UCSD-AML1 (cell line): ENCODE results near the gene HBM.
"Not testable (repeated sequence)": the region's sequence is repeated elsewhere in the genome, so short reads cannot be mapped to it uniquely, and the experiment has no call there.

Source experiments
- DNase-seq: peaks from one replicate; lab custom pipeline; 2025; ENCODE audit not compliant: unreplicated experiment; lab: John Stamatoyannopoulos, UW

HBM gene

DNA sequence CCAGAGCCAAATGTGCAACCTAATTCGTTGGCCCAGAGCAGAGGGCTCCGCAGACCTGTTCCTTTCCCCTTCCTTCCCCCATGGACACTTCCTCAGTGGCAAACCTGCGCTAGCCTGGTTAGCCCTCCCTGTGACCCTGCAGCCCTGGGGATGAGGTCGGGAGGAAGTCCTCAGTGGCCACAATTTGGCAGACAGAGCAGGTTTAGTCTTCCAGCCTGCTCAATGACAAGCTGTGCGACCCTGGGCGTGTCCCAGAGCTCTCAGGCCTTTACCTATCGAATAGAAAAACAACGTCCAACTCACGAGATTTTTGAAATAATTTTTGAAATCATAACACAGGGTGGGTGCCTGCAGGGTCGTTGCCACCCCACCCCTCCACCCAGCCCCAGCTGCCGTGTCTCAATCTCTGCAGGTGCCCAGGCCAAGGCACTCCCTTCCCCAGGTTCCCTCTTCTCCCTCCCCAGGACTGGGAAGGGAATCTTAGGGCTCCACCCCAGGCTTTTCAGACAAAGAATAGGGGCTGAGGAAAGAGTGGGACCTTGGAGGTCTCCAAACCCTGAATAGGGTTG is 1.4 kb downstream of the HBM start:
- DNase-seq, result no peak

DNA sequence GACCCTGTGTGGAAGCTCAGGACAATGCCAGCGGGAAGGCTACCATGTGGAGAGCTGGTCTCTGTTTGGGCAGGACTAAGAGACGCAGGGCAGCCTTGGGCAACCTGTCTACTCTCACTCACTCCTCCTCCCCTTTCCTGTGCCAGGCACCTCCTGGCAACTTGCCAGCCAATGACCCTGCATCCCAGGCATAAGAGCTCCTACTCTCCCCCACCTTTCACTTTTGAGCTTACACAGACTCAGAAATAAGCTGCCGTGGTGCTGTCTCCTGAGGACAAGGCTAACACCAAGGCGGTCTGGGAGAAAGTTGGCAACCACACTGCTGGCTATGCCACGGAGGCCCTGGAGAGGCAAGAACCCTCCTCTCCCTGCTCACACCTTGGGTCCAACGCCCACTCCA is 2.6 kb downstream of the HBM start:
- DNase-seq, result no peak

DNA sequence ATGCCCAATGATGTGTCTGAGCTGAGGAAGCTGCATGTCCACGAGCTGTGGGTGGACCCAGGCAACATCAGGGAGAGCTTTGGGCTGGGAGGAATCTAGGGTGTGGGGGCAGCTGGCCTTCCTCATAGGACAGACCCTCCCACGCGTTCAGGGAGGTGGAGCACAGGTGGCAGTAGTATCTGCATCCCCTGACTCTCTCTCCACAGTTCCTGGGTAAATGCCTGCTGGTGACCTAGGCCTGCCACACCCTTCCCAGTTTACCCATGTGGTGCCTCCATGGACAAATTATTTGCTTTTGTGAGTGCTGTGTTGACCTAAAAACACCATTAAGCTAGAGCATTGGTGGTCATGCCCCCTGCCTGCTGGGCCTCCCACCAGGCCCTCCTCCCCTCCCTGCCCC is 3.2 kb downstream of the HBM start:
- DNase-seq, result no peak

DNA sequence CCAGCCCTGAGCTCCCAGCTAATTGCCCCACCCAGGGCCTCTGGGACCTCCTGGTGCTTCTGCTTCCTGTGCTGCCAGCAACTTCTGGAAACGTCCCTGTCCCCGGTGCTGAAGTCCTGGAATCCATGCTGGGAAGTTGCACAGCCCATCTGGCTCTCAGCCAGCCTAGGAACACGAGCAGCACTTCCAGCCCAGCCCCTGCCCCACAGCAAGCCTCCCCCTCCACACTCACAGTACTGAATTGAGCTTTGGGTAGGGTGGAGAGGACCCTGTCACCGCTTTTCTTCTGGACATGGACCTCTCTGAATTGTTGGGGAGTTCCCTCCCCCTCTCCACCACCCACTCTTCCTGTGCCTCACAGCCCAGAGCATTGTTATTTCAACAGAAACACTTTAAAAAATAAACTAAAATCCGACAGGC is 4.3 kb downstream of the HBM start:
- not testable (repeated sequence) for DNase-seq

DNA sequence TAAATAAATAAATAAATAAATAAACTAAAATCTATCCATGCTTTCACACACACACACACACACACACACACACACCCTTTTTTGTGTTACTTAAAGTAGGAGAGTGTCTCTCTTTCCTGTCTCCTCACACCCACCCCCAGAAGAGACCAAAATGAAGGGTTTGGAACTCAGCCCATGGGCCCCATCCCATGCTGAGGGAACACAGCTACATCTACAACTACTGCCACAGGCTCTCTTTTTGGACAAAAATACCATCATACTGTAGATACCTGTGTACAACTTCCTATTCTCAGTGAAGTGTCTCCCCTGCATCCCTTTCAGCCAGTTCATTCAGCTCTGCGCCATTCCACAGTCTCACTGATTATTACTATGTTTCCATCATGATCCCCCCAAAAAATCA is 5.0 kb downstream of the HBM start:
- no peak for DNase-seq

DNA sequence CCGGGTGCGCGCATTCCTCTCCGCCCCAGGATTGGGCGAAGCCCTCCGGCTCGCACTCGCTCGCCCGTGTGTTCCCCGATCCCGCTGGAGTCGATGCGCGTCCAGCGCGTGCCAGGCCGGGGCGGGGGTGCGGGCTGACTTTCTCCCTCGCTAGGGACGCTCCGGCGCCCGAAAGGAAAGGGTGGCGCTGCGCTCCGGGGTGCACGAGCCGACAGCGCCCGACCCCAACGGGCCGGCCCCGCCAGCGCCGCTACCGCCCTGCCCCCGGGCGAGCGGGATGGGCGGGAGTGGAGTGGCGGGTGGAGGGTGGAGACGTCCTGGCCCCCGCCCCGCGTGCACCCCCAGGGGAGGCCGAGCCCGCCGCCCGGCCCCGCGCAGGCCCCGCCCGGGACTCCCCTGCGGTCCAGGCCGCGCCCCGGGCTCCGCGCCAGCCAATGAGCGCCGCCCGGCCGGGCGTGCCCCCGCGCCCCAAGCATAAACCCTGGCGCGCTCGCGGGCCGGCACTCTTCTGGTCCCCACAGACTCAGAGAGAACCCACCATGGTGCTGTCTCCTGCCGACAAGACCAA is 6.7 kb downstream of the HBM start, which contains the start of gene HBA2:
Gene HBA2, plus strand, starts transcription at position 503 of the 568 bp plus-strand sequence. Its CDS starts 37 bp downstream, at position 540.
- DNase-seq, result not testable (repeated sequence)

DNA sequence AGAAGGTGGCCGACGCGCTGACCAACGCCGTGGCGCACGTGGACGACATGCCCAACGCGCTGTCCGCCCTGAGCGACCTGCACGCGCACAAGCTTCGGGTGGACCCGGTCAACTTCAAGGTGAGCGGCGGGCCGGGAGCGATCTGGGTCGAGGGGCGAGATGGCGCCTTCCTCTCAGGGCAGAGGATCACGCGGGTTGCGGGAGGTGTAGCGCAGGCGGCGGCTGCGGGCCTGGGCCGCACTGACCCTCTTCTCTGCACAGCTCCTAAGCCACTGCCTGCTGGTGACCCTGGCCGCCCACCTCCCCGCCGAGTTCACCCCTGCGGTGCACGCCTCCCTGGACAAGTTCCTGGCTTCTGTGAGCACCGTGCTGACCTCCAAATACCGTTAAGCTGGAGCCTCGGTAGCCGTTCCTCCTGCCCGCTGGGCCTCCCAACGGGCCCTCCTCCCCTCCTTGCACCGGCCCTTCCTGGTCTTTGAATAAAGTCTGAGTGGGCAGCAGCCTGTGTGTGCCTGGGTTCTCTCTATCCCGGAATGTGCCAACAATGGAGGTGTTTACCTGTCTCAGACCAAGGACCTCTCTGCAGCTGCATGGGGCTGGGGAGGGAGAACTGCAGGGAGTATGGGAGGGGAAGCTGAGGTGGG is 7.6 kb downstream of the HBM start:
- DNase-seq, result not testable (repeated sequence)

DNA sequence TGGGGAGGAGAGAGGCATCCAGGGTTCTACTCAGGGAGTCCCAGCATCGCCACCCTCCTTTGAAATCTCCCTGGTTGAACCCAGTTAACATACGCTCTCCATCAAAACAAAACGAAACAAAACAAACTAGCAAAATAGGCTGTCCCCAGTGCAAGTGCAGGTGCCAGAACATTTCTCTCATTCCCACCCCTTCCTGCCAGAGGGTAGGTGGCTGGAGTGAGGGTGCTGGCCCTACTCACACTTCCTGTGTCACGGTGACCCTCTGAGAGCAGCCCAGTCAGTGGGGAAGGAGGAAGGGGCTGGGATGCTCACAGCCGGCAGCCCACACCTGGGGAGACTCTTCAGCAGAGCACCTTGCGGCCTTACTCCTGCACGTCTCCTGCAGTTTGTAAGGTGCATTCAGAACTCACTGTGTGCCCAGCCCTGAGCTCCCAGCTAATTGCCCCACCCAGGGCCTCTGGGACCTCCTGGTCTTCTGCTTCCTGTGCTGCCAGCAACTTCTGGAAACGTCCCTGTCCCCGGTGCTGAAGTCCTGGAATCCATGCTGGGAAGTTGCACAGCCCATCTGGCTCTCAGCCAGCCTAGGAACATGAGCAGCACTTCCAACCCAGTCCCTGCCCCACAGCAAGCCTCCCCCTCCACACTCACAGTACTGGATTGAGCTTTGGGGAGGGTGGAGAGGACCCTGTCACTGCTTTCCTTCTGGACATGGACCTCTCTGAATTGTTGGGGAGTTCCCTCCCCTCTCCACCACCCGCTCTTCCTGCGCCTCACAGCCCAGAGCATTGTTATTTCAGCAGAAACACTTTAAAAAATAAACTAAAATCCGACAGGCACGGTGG is 8.4 kb downstream of the HBM start:
- not testable (repeated sequence) for DNase-seq

DNA sequence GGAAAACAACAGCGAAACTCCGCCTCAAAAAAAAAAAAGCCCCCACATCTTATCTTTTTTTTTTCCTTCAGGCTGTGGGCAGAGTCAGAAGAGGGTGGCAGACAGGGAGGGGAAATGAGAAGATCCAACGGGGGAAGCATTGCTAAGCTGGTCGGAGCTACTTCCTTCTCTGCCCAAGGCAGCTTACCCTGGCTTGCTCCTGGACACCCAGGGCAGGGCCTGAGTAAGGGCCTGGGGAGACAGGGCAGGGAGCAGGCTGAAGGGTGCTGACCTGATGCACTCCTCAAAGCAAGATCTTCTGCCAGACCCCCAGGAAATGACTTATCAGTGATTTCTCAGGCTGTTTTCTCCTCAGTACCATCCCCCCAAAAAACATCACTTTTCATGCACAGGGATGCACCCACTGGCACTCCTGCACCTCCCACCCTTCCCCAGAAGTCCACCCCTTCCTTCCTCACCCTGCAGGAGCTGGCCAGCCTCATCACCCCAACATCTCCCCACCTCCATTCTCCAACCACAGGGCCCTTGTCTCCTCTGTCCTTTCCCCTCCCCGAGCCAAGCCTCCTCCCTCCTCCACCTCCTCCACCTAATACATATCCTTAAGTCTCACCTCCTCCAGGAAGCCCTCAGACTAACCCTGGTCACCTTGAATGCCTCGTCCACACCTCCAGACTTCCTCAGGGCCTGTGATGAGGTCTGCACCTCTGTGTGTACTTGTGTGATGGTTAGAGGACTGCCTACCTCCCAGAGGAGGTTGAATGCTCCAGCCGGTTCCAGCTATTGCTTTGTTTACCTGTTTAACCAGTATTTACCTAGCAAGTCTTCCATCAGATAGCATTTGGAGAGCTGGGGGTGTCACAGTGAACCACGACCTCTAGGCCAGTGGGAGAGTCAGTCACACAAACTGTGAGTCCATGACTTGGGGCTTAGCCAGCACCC is 9.5 kb downstream of the HBM start:
- no peak for DNase-seq

DNA sequence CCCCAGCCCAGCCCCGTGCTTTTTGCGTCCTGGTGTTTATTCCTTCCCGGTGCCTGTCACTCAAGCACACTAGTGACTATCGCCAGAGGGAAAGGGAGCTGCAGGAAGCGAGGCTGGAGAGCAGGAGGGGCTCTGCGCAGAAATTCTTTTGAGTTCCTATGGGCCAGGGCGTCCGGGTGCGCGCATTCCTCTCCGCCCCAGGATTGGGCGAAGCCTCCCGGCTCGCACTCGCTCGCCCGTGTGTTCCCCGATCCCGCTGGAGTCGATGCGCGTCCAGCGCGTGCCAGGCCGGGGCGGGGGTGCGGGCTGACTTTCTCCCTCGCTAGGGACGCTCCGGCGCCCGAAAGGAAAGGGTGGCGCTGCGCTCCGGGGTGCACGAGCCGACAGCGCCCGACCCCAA is 10.2 kb downstream of the HBM start:
- not testable (repeated sequence) for DNase-seq

DNA sequence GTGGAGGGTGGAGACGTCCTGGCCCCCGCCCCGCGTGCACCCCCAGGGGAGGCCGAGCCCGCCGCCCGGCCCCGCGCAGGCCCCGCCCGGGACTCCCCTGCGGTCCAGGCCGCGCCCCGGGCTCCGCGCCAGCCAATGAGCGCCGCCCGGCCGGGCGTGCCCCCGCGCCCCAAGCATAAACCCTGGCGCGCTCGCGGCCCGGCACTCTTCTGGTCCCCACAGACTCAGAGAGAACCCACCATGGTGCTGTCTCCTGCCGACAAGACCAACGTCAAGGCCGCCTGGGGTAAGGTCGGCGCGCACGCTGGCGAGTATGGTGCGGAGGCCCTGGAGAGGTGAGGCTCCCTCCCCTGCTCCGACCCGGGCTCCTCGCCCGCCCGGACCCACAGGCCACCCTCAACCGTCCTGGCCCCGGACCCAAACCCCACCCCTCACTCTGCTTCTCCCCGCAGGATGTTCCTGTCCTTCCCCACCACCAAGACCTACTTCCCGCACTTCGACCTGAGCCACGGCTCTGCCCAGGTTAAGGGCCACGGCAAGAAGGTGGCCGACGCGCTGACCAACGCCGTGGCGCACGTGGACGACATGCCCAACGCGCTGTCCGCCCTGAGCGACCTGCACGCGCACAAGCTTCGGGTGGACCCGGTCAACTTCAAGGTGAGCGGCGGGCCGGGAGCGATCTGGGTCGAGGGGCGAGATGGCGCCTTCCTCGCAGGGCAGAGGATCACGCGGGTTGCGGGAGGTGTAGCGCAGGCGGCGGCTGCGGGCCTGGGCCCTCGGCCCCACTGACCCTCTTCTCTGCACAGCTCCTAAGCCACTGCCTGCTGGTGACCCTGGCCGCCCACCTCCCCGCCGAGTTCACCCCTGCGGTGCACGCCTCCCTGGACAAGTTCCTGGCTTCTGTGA is 11.0 kb downstream of the HBM start, which contains the start of gene HBA1:
Gene HBA1, plus strand, starts transcription at position 204 of the 906 bp plus-strand sequence. Its CDS starts 37 bp downstream, at position 241.
- DNase-seq, result not testable (repeated sequence)

DNA sequence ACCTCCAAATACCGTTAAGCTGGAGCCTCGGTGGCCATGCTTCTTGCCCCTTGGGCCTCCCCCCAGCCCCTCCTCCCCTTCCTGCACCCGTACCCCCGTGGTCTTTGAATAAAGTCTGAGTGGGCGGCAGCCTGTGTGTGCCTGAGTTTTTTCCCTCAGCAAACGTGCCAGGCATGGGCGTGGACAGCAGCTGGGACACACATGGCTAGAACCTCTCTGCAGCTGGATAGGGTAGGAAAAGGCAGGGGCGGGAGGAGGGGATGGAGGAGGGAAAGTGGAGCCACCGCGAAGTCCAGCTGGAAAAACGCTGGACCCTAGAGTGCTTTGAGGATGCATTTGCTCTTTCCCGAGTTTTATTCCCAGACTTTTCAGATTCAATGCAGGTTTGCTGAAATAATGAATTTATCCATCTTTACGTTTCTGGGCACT is 11.6 kb downstream of the HBM start:
- DNase-seq, result no peak

DNA sequence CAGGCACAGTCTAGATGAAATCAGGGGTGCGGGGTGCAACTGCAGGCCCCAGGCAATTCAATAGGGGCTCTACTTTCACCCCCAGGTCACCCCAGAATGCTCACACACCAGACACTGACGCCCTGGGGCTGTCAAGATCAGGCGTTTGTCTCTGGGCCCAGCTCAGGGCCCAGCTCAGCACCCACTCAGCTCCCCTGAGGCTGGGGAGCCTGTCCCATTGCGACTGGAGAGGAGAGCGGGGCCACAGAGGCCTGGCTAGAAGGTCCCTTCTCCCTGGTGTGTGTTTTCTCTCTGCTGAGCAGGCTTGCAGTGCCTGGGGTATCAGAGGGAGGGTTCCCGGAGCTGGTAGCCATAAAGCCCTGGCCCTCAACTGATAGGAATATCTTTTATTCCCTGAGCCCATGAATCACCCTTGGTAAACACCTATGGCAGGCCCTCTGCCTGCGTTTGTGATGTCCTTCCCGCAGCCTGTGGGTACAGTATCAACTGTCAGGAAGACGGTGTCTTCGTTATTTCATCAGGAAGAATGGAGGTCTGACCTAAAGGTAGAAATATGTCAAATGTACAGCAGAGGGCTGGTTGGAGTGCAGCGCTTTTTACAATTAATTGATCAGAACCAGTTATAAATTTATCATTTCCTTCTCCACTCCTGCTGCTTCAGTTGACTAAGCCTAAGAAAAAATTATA is 12.3 kb downstream of the HBM start:
- DNase-seq, result no peak

DNA sequence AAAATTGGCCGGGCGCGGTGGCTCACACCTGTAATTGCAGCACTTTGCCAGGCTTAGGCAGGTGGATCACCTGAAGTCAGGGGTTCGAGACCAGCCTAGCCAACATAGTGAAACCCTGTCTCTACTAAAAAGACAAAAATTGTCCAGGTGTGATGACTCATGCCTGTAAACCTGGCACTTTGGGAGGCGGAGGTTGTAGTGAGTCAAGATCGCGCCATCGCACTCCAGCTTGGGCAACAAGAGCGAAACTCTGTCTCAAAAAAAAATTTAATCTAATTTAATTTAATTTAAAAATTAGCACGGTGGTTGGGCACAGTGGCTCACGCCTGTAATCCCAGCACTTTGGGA is 12.9 kb downstream of the HBM start:
- DNase-seq, result no peak

DNA sequence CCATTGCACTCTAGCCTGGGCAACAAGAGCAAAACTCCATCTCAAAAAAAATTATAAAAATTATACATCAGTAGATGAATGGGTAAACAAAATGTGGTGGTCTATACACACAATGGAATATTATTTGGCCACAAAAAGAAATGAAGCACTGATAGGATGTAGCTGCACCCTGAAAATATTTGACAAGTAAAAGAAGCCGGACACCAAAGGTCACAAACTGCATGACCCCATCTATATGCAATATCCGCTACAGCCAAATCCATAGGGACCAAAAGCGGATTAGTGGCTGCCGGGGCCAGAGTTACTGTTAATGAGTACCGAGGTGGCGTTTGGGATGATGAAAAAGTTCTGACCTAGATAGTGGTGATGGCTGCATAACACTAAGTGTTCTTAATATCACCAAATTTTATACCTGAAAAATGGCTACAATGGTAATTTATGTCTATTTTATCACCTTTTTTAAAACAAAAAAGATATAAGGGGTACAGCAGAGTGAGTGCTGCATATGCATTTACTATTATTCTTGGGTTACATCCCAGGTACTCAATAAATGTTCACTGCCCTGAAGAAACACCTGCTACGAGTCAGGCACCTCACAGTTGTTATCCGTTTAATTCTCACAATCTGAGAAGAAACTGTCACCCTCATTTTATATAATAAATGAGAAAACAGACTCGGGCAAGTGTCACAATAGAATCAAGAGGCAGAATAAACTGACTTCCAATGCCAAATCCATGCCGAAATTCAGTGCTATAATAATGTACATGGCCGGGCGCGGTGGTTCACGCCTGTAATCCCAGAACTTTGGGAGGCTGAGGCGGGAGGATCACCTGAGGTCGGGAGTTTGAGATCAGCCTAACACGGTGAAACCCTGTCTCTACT is 13.7 kb downstream of the HBM start:
- no peak for DNase-seq

DNA sequence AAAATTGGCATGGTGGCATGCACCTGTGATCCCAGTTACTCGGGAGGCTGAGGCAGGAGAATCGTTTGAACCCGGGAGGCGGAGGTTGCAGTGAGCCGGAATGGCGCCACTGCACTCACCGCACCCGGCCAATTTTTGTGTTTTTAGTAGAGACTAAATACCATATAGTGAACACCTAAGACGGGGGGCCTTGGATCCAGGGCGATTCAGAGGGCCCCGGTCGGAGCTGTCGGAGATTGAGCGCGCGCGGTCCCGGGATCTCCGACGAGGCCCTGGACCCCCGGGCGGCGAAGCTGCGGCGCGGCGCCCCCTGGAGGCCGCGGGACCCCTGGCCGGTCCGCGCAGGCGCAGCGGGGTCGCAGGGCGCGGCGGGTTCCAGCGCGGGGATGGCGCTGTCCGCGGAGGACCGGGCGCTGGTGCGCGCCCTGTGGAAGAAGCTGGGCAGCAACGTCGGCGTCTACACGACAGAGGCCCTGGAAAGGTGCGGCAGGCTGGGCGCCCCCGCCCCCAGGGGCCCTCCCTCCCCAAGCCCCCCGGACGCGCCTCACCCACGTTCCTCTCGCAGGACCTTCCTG is 14.4 kb downstream of the HBM start, which contains the start of gene HBQ1:
Gene HBQ1, plus strand, starts transcription at position 359 of the 575 bp plus-strand sequence. Its CDS starts 28 bp downstream, at position 387.
- peak; percentile 74 for DNase-seq
